ENCODE measurements around the gene MPP3.
"Not testable (repeated sequence)": the region's sequence is repeated elsewhere in the genome, so short reads cannot be mapped to it uniquely, and the experiment has no call there.

The MPP3 gene

DNA sequence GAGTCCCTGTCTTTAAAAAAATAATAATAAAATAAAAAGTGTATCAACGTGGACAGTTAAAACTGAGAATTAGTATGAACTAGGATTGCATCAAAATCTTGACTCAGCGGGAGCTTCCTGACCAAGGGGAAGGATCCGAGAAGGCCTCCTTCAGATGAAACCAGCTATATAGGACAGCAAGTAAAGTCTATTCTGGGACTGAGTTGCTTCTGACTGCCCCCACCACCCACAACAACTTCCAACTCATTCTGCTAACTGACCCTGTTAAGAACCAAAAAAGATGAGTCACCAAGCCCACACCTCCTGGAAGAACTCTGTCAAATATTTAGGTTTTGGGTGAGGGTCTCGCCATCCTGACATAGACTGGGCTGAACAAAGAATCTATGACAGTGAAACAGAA is 24.9 kb downstream of the MPP3 start:
- DNase-seq (ENCODE audit: low spot score): no peak

DNA sequence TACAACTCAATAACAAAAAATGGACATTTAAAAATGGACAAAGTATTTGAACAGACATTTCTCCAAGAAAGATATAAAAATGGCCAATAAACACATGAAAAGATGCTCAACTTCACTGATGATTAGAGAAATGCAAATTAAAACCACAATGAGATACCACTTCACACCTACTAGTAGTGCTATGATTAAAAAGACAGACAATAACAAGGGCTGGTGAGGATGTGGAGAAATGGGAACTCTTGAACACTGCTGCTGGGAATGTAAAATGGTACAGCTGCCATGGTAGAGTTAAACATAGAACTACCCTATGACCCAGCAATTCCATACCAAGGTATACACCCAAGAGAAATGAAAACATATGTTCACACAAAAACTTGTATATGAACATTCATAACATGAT is 27.8 kb downstream of the MPP3 start:
- DNase-seq (ENCODE audit: low spot score): no peak

DNA sequence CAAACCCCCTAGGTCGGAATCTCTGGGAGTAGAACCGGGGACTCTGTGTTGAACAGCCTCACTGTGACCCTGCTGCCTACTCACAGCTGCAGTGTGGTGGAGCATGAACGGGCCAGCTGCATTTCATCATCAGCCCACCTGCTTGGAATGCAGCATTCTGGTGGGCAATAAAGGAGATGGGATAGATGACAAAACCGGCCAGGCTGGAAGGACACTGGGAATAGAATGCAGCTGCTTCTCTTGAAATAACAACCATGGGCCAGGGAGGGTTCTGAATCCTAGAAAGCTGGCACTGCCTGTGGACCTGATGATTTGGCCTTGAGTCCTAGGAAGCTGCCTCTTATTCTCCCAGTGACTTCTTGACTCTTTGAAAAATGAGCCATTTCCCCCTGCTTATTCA is 29.2 kb downstream of the MPP3 start:
- DNase-seq (ENCODE audit: low spot score): no peak

DNA sequence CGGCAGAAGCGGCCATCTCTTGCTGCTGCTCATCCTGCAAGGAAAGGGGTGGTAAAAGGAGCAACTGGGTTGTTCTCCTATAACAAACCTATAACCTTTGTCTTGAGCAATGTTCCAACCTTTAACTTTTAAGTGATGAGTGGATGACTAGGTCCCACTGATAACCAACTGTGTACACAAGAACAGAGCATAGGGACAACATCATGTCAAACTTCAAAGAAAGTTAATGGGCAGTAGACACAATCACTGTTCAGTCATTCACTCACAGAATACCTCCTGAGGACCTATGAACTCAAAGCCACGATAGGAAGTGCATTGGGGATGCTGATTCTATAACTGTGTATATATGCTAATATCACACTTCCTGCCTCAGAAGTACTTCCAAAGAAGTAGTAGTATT is 31.1 kb downstream of the MPP3 start:
- no peak for DNase-seq (ENCODE audit: low spot score)

DNA sequence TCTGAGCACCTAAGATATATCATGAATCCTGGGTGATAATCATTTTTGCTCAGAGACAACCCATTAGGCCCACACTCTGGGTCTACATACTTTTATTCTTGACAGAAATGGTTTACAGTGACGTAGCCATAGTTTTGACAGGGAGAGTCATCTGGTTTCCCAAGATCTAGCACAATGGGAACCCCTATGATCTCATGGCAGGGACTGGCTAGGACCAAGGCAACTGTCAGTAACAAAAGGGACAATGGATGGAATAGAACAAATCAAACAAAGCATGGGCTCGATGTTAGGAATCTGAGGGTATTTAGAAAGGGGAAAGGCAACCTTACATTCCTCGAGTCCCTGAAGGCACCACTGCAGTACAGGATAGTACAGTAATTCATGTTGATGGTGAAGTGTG is 32.2 kb downstream of the MPP3 start:
- no peak for DNase-seq (ENCODE audit: low spot score)

DNA sequence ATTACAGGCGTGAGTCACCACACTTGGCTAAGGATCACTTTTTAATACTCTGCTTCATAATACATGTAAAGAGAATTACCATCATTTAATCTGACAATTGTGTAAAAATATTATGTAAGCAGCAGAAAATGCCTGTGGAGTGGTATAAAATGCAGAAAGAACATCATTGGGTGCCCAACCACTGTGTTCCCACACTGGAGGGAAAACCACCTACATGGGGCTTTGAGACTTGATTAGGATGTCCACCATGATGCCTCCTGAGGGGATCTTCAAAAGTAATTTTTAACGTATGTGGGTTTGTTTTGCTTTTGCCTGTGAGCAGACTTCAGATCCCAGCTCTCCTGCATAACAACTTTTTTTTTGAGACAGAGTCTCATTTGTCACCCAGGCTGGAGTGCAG is 33.9 kb downstream of the MPP3 start:
- no peak for DNase-seq (ENCODE audit: low spot score)

DNA sequence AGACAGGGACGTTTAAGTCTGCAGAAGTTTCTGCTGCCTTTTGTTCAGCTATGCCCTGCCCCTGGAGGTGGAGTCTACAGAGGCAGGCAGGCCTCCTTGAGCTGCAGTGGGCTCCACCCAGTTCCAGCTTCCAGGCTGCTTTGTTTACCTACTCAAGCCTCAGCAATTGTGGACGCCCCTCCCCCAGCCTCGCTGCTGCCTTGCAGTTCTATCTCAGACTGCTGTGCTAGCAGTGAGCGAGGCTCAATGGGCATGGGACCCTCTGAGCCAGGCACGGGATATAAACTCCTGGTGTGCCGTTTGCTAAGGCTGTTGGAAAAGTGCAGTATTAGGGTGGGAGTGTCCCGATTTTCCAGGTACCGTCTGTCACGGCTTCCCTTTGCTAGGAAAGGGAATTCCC is 34.9 kb downstream of the MPP3 start:
- not testable (repeated sequence) for DNase-seq (ENCODE audit: low spot score)

DNA sequence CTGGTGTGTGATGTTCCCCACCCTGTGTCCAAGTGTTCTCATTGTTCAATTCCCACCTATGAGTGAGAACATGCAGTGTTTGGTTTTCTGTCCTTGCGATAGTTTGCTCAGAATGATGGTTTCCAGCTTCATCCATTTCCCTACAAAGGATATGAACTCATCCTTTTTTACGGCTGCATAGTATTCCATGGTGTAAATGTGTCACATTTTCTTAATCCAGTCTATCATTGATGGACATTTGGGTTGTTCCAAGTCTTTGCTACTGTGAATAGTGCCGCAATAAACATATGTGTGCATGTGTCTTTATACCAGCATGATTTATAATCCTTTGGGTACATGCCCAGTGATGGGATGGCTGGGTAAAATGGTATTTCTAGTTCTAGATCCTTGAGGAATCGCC is 40.3 kb downstream of the MPP3 start:
- not testable (repeated sequence) for DNase-seq (ENCODE audit: low spot score)

DNA sequence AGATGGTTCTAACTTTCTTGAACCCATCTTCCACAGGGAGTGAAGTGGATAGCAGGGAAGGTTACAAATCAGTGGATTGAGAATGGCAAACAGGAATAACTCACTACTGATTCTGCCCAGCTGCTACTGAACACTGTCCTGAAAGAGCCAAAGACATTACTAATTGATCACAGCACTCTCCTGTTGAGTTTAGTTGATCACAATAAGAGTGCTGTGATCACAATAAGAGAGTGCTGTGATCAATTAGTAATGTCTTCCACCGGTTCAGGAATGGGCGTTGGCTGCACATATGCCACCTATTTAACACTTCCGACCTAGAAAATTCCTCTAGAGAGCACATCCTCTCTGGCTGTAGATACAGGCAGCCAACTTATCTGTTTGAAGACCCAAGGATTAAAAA is 41.4 kb downstream of the MPP3 start:
- no peak for DNase-seq (ENCODE audit: low spot score)

DNA sequence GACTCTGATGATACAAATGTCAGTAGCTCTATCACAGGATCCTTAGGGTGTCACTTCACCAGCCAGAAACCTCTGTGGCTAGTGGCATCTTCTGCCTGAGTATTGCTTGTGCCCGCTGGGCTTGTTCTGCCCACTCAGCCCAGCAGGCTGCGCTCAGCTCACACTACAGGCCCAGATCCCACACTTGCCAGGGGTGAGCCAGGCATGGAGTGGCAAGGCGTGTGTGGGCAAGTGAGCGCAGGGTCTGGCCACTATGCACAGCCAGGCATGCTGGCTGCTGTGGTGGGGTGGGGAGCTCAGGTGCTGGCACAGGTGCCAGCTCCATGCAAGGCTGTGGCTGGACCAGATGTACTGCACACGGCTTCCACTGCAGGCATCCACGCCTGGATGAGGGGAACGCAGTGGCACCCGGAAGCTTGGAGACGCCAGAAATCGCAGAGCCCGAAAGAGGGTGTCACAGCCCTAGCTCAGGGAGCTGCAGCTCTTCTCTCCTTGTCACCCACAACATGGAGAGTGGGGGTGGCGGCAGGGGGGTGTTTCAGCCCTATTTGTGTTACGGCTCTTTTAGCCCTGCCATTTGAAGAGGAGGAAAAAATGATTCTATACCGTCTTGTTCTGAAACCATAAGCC is 42.5 kb downstream of the MPP3 start:
- DNase-seq (ENCODE audit: low spot score): no peak

DNA sequence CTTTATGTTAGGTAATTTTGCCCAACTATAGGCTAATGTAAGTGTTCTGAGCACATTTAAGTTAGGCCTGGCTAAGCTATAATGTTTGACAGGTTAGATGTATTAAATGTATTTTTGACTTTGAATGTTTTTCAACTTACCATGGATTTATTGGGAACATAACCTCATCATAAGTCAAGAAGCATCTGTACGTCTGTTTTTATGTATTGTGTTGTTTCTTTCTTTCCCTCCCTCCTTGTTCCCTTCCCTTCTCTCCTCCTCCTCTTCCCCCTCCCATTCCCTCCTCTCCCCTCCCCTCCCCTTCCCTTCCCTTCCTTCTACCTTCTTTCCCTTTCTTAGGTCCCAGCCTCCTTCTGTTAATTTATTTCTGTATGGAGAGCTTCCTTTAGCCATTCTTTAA is 43.5 kb downstream of the MPP3 start:
- no peak for DNase-seq (ENCODE audit: low spot score)

DNA sequence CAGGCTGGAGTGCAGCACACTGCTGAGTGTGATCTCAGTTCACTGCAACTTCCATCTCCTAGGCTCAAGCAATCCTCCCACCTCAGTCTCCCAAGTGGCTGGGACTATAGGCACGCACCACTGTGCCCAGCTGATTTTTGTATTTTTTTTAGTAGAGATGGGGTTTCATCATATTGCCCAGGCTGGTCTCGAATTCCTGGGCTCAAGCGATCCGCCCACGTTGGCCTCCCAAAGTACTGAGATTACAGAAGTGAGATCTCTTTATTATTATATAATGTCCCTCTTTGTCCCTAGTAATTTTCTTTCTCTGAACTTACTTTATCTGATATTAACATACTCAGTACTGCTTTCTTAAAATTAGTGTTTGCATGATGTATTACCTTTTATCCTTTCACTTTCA is 44.4 kb downstream of the MPP3 start:
- DNase-seq (ENCODE audit: low spot score): no peak

DNA sequence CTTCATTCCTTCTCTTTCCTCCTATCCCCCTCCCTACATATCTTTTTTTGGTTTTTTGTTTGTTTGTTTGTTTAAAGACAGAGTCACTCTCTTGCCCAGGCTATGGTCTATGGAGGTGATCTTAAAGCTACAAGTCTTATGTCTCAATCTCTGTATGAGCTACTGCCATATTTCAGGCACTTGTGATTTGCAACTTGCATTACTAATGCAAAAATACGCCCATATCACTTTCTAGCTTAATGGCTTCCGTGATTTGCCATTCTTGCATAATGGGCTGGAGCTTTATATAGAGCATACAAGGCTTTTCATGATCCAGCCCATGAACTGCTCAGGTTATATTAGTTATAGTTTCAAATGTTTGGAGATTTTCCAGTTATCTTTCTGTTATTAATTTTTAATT is 45.2 kb downstream of the MPP3 start:
- no peak for DNase-seq (ENCODE audit: low spot score)

DNA sequence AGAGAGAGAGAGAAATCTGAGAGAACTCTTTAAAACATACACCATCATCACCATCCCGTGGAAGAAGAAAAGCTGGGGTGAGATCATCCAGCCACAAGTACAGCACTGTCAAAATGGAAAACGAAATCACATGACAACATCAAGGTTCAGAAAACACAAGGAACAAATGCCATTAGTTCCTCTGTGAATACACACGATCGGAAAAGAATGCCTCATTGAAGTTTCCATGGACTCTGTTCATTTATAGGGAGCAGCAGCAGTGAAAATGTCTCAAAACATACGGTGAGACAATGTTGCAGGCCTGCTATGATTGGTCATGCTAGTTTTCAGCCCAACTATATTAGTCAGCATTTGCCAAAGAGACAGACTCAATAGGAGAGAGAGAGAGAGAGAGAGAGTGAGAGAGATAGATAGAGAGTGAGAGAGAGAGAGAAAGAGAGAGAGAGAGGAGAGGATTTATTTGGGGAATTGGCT is 48.3 kb downstream of the MPP3 start:
- DNase-seq (ENCODE audit: low spot score): no peak

DNA sequence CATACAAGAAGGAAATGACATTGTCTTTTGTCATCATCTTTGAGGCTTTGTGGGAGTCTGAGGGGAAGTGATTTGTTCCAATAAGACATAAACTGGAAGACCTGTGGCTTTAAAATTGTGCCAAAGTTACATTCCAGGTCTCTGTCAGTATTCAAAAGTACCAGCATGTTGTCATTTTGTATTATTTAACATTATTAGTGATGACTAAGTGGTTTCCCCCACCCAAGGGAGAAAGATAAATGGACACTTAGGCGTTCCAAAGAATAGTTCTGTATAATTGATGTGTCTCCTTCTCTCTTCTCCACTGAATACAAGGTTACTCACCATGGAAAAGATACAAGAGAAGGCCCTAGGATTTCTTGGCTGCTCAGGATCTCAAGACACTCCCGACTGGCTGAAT is 48.9 kb downstream of the MPP3 start:
- DNase-seq (ENCODE audit: low spot score): no peak

DNA sequence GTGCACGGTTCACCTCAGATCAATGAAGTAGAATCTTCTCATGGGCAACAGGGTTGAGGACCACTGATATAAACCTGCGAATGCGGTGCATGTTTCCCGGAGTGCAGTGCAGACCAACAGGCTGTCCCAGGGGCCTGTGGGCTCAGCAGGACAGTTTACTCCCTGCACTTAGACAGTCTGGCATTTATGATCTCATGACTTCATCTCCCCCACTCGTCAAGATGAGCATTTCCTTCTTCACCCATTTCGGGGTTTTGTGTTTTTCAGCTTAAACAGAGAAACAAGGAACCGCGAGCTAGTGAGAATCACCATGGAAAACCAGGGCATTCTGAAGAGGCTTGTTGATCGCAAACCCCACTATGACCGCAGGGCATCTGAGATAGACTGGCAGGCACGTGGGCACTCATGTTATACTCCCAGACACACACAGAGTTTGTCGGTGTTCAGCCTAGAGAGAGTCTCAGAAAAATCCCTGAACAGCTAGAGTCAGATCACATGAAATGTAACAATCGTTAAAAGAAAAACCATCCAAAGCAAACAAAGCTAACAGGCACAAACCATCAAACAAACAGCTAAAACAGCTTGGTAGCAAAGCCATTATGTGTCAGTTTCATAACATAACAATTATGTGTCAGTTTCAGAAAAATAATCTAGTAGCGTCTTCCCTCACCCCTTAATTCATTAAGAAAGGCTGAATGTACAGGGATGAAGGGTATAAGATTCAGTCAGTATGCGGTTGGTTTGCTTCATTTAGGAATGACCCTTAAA is 49.8 kb downstream of the MPP3 start:
- DNase-seq (ENCODE audit: low spot score): no peak

DNA sequence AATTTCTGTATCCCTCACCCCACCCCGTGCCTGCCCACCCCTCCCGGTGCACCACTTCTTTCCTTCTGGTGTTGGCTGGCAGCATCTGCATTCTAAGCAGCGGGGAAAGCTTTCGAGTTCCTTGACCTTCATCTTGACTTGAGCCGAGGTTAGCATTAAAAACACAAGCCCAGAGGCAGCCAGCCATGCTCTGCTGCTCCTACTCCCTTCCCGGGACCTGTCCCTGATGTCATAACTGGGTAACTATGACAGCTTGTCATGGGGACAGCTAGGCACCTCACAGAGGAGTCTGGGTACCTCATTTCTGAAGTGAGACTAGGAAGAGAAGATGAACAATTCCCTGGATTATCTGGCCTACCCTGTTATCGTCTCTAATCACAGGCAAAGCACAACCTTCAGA is 52.8 kb downstream of the MPP3 start, which contains the start of gene CFAP97D1:
Gene CFAP97D1 (plus strand): TSS at position 301 of the 400 bp plus-strand sequence. CDS start 28 bp downstream, at position 329.
- no peak for DNase-seq (ENCODE audit: low spot score)

DNA sequence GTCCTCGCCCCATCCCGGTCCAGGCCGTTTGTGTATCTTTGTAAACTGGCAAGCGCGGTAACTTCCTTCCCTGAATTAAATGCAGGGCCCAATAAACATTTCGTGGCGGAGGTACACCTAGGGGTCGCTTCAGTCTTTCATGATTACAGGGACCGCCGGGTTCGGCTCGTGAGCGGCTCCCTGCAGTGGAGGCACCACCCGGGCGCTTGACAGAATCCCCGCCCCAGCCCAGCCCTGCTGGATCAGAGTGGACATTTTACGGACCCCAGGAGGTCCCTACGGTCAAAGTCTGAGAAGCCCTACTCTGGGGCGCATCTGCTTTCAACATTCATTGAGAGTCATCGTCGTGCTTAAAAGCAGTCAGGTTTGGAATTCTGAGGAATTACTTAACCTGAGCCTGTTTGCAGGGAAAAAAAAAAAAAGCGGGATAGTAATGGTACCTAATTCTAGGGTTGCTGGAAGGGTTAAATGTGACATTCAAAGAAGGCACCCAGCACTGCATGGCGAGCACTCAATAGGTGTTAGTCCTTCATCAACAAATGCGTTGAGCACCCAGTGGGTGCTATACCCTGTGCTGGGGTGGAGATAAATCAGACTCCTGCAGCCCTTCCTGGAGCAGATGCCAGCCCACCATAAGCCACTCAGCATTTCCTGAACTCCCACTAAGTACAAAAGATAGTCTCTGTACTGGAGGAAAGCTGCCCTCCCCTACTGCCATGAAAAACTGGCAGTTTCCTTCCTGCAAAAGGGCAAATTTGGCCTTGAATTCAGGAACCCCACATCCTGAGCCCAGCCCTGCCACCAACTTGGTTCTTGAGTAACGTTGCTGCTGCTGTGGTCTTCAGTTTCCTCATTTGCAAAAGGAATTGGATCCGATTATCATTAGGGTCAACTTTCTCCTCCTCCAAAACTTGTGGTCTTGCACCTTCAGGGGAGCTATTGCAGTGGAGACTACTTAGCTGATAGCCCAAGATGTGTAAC is 53.5 kb downstream of the MPP3 start:
- no peak for DNase-seq (ENCODE audit: low spot score)

DNA sequence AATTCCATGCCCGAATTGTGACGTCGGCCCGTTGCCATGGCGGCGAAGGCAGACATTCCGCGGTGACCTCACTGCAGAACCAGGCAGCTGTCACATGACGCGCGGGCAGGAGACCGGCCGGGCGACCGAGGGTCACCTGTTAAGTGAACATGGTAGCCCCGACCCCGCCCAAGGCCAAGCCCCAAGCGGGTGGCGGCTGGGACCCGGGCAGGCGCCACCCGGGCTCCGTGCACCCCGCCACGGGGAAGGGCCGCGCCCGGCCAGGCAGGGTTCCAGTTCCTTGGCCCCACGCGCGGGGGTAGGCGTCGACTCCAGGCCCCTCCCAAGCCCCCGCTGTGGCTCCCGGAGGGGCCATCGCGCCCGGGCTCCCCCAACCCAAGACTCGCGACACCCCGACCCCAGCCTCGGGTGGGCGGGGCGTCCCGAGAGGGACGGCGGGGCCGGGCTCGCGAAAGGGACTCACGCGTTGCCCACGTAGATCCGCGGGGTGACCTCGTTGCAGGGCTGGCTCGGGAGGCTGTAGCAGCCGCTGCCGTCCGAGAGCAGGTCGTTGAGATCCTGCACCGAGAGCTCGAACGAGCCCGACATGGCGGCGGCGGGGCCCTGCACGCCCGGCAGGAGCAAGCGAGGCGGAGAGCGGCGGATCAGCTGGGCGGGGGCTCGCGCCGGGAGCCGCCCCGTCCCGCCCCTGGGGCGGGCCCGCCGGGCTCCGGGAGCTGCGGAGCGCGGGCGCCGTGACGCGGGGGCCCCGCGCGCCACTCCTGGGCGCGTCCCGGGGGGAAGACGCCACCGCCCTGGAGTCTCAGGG is 54.4 kb downstream of the MPP3 start, which contains the start of gene DUSP3:
Gene DUSP3 (minus strand): TSS at position 641 of the 808 bp plus-strand sequence. CDS start 53 bp downstream, at position 588.
- peak; percentile 63 for DNase-seq (ENCODE audit: low spot score)

DNA sequence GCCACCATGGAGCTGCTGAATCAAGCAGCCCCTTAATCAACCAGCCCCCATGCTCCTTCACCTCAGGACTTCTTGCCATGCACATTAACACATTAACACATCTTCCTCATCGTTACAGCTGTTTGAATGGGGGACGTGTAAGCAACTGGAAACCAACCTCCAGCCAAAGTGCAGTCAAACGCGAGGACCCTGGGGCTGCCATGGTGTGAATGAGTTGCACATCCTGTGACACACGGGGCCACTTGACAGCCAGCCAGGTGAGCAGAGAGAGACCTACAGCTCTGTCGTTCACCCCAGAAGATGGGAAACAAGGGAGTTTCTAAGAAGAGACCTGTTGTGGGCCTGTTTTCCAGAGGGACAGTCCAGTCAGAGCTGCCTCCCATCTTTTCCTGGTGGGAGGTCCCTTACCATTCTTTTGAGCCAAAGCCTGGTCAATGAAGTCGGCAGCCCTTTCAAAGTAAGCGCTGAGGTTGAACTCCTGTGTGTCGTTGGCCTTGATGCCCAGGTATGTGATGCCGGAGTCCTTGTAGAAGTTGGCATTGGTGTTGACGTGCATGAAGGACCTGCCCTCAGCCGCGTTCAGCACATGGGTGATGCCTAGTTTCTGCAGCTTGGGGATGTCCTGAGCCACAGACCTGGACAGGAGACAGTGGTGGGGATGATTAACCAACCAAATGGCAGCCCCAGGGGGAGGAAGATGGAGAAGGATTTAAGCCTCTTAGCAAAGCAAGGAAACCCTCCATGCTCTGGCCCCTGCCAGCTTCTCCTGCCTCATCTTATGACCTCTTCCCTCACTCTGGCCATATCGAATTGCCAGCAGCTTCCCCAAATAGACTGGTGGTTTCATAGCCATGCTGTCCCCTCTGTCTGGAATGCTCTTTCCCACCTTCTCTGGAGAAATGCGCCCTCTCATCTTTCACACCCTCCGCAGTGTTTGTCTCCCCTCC is 58.4 kb downstream of the MPP3 start:
- DNase-seq (ENCODE audit: low spot score): no peak
